Osteoblast (primary cell): Measurements from ENCODE around the gene MREG. TPM values are rescaled to one million over a fixed set of nuclear protein-coding genes. Genes with fewer than 3 reads are reported as not detected.

Experiments
- DNase-seq: peaks from one replicate; pipeline ENCODE4 v3.0.0; 2011; ENCODE audit warnings: low spot score, mixed read lengths; ENCODE audit not compliant: insufficient read length; ENCODE audit errors: missing footprints
- H2AFZ ChIP-seq: 2 replicates; pipeline ENCODE4 v1.6.0; 2011; ENCODE audit warnings: mild to moderate bottlenecking, low read length
- H3K27ac ChIP-seq: 2 replicates; pipeline ENCODE4 v1.5.1; 2011; ENCODE audit warnings: mild to moderate bottlenecking, low read depth, low read length, moderate library complexity
- H3K27me3 ChIP-seq: 2 replicates; pipeline ENCODE4 v1.6.0; 2012; ENCODE audit warnings: mild to moderate bottlenecking, control low read depth, inconsistent platforms, low read length, moderate library complexity; ENCODE audit not compliant: insufficient read depth
- H3K36me3 ChIP-seq: 2 replicates; pipeline ENCODE4 v1.5.1; 2011; ENCODE audit warnings: mild to moderate bottlenecking, low read length, control low read depth, moderate library complexity; ENCODE audit not compliant: insufficient read depth
- H3K4me1 ChIP-seq: 2 replicates; pipeline ENCODE4 v1.5.1; 2011; ENCODE audit warnings: mild to moderate bottlenecking, low read length, control low read depth, moderate library complexity; ENCODE audit not compliant: insufficient read depth
- H3K4me2 ChIP-seq: 2 replicates; pipeline ENCODE4 v1.6.0; 2011; ENCODE audit warnings: mild to moderate bottlenecking, low read length; ENCODE audit not compliant: insufficient read depth
- H3K4me3 ChIP-seq: fragments of 200-600 bp; sonication (generic); 3 replicates; pipeline ENCODE4 v1.5.1; 2012; ENCODE audit warnings: mild to moderate bottlenecking, low read length, inconsistent platforms; ENCODE audit not compliant: insufficient read depth
- H3K79me2 ChIP-seq: 2 replicates; pipeline ENCODE4 v1.6.0; 2012; ENCODE audit warnings: mild to moderate bottlenecking, low read length, control low read depth, inconsistent platforms; ENCODE audit not compliant: insufficient read depth
- H3K9me3 ChIP-seq: 2 replicates; pipeline ENCODE4 v1.5.1; 2011; ENCODE audit warnings: low read depth, low read length, control low read depth
- H4K20me1 ChIP-seq: 2 replicates; pipeline ENCODE4 v1.6.0; 2012; ENCODE audit warnings: mild to moderate bottlenecking, low read length, control low read depth; ENCODE audit not compliant: insufficient read depth
- CTCF ChIP-seq: IDR thresholded peaks from 2 replicates; pipeline ENCODE4 v1.5.1; 2011; ENCODE audit warnings: mild to moderate bottlenecking, low read depth, low read length, moderate library complexity; ENCODE audit errors: extremely low read depth
- total RNA-seq: library from RNA; depleted of rRNA; stranded (reverse); fragments of >200 nt; gene quantifications from 2 replicates; pipeline ENCODE4 v1.2.3, GENCODE V29; 2012

Gene MREG
- total RNA-seq, 1 donor: 1.1 TPM

GRCh38 chr2:215952860-215953637 lies 60.3 kb downstream of the MREG start:
- Histone ChIP-seq H3K79me2 (no peaks in the 10 kb centered on the region), H3K9me3 (no peaks in the 10 kb centered on the region), H3K27ac (no peak overlapping the region), H3K27me3 (peaks cover 8% of the 10 kb centered on the region), H4K20me1 (no peaks in the 10 kb centered on the region), H3K4me1 (no peaks in the 10 kb centered on the region), H3K4me2 (no peak overlapping the region), H3K4me3 (no peak overlapping the region), H3K36me3 (no peaks in the 10 kb centered on the region), H2AFZ (no peak overlapping the region)
- DNase-seq: no peak
- TF ChIP-seq CTCF: no peak

GRCh38 chr2:215951558-215951957 lies 61.8 kb downstream of the MREG start:
- H4K20me1 ChIP-seq: no peaks in the 10 kb centered on the region

GRCh38 chr2:215949991-215950404 lies 63.4 kb downstream of the MREG start:
- Histone ChIP-seq H3K9me3 (no peaks in the 10 kb centered on the region), H3K27ac (no peak overlapping the region)
- peak; percentile 63 for TF ChIP-seq CTCF

More at GRCh38 chr2:215951558-215951957, 61.8 kb downstream of the MREG start:
- H3K79me2 ChIP-seq: no peaks in the 10 kb centered on the region
- H3K27me3 ChIP-seq: peaks cover 8% of the 10 kb centered on the region
- H2AFZ ChIP-seq: no peak overlapping the region
- no peak overlapping the region for H3K4me3 ChIP-seq
- no peak overlapping the region for H3K27ac ChIP-seq
- DNase-seq: no peak
- H3K9me3 ChIP-seq: no peaks in the 10 kb centered on the region
- H3K36me3 ChIP-seq: no peaks in the 10 kb centered on the region
- H3K4me2 ChIP-seq: no peak overlapping the region
- TF ChIP-seq CTCF: no peak
- no peaks in the 10 kb centered on the region for H3K4me1 ChIP-seq

GRCh38 chr2:215948051-215948450 lies 65.3 kb downstream of the MREG start:
- Histone ChIP-seq H2AFZ (no peak overlapping the region), H4K20me1 (no peaks in the 10 kb centered on the region), H3K4me1 (no peaks in the 10 kb centered on the region), H3K4me2 (no peak overlapping the region), H3K36me3 (no peaks in the 10 kb centered on the region), H3K9me3 (no peaks in the 10 kb centered on the region), H3K27me3 (peaks cover 3% of the 10 kb centered on the region), H3K79me2 (no peaks in the 10 kb centered on the region), H3K27ac (no peak overlapping the region), H3K4me3 (no peak overlapping the region)
- DNase-seq: peak; percentile 1
- TF ChIP-seq CTCF: no peak

More at GRCh38 chr2:215949991-215950404, 63.4 kb downstream of the MREG start:
- H3K27me3 ChIP-seq: peaks cover 8% of the 10 kb centered on the region
- no peak overlapping the region for H3K4me2 ChIP-seq
- H3K79me2 ChIP-seq: no peaks in the 10 kb centered on the region
- H3K4me3 ChIP-seq: no peak overlapping the region
- H3K36me3 ChIP-seq: no peaks in the 10 kb centered on the region
- DNase-seq: peak; percentile 58
- H4K20me1 ChIP-seq: no peaks in the 10 kb centered on the region
- H2AFZ ChIP-seq: no peak overlapping the region
- no peaks in the 10 kb centered on the region for H3K4me1 ChIP-seq
